Activated B cell treated with CpG ODN at 0.5 μM for 24 hours (primary cell): ENCODE data around the gene C2CD3. TPM values are rescaled to one million over a fixed set of nuclear protein-coding genes. Genes with fewer than 3 reads are reported as not detected.
A peak's percentile ranks its signal among the peaks of the same experiment; 100 is the strongest.

Experiments
- ATAC-seq: fragments of 200-7000 bp; cut with Tn5 transposase; one replicate; pipeline ENCODE4 v1.10.0; 2021; ENCODE audit warnings: low read depth, mild to moderate bottlenecking, moderate library complexity
- CTCF ChIA-PET: fragments of 350-600 bp; sonication (Branson Sonifier 250); formaldehyde crosslinking; loops from one replicate; lab custom pipeline; 2021; ENCODE audit warnings: antibody characterized with exemption; lab: Charles Lee
- POLR2A ChIA-PET: fragments of 350-600 bp; sonication (Branson Sonifier 250); formaldehyde crosslinking; loops from one replicate; lab custom pipeline; 2021; ENCODE audit warnings: antibody characterized with exemption; lab: Charles Lee
- DNase-seq: peaks from one replicate; pipeline ENCODE4 v3.0.0; 2022
- H3K27ac Mint-ChIP-seq: one replicate; pipeline ENCODE4 v1.8.0; 2020; ENCODE audit warnings: mixed read lengths
- H3K27me3 Mint-ChIP-seq: one replicate; pipeline ENCODE4 v1.8.0; 2021; ENCODE audit warnings: mixed read lengths
- H3K36me3 Mint-ChIP-seq: one replicate; pipeline ENCODE4 v1.8.0; 2021; ENCODE audit warnings: low read depth, mixed read lengths
- H3K4me1 Mint-ChIP-seq: one replicate; pipeline ENCODE4 v1.8.0; 2021; ENCODE audit warnings: mixed read lengths
- H3K4me3 Mint-ChIP-seq: one replicate; pipeline ENCODE4 v1.8.0; 2020; ENCODE audit warnings: mild to moderate bottlenecking, mixed read lengths
- H3K9me3 Mint-ChIP-seq: one replicate; pipeline ENCODE4 v1.8.0; 2020; ENCODE audit warnings: mixed read lengths
- CTCF ChIP-seq: fragments of 200-600 bp; IDR thresholded peaks from one replicate; pipeline ENCODE4 v1.8.0; 2022; ENCODE audit warnings: antibody characterized with exemption, mild to moderate bottlenecking
- intact Hi-C: fragments of 100-400 bp; cut with micrococcal nuclease; formaldehyde crosslinking; loops from one replicate; pipeline ENCODE4 v1.15.1; 2024
- total RNA-seq: library from RNA; stranded (reverse); gene quantifications from 2 replicates; pipeline ENCODE4 v1.2.3, GENCODE V29; 2022

The C2CD3 gene
- total RNA-seq, 1 donor from 2014 or later: 50.3 TPM

GRCh38 chr11:73969991-73970800 lies 200.6 kb downstream of the C2CD3 start:
- POLR2A ChIA-PET: interaction anchor here (0.7 to 16.3 kb wide), 10 partner anchors 11 to 200 kb away, joined by 3 to 425 read pairs (median 4); partner anchors contain the start of genes C2CD3, PPME1 and UCP2
- H3K9me3 Mint-ChIP-seq: no peaks in the 10 kb centered on the region
- H3K27ac Mint-ChIP-seq: peak overlapping the region; percentile 100
- H3K4me1 Mint-ChIP-seq: peaks cover 78% of the 10 kb centered on the region
- no peaks in the 10 kb centered on the region for H3K27me3 Mint-ChIP-seq
- peaks cover 19% of the 10 kb centered on the region for H3K36me3 Mint-ChIP-seq
- no peak for DNase-seq
- intact Hi-C loops: no loop called here
- H3K4me3 Mint-ChIP-seq: no peak overlapping the region
- peak; percentile 9 for ATAC-seq
- no peak for TF ChIP-seq CTCF
- CTCF ChIA-PET: interaction anchor here (1.1 to 1.5 kb wide), 3 partner anchors 9 to 63 kb away, joined by 3 to 6 read pairs (median 4); no protein-coding TSS in a partner anchor

GRCh38 chr11:73969091-73969490 lies 201.7 kb downstream of the C2CD3 start:
- ATAC-seq (no peak), DNase-seq (no peak)
- Mint-ChIP-seq H3K4me1 (peaks cover 74% of the 10 kb centered on the region), H3K9me3 (no peaks in the 10 kb centered on the region), H3K36me3 (peaks cover 8% of the 10 kb centered on the region), H3K4me3 (no peak overlapping the region), H3K27me3 (no peaks in the 10 kb centered on the region), H3K27ac (peak overlapping the region; percentile 46)
- CTCF ChIA-PET: interaction anchor here (1.5 kb wide), 1 partner anchor 64 kb away, joined by 6 read pairs; no protein-coding TSS in a partner anchor
- intact Hi-C loops: no loop called here
- no peak for TF ChIP-seq CTCF
- POLR2A ChIA-PET: interaction anchor here (0.9 to 16.3 kb wide), 5 partner anchors 12 to 107 kb away, joined by 3 to 425 read pairs (median 4); partner anchors contain the start of gene UCP2

GRCh38 chr11:73968356-73968966 lies 202.3 kb downstream of the C2CD3 start:
- no peak for TF ChIP-seq CTCF
- CTCF ChIA-PET: no interaction called here
- Mint-ChIP-seq H3K4me1 (peaks cover 70% of the 10 kb centered on the region), H3K27me3 (no peaks in the 10 kb centered on the region), H3K36me3 (peaks cover 4% of the 10 kb centered on the region), H3K4me3 (no peak overlapping the region), H3K9me3 (no peaks in the 10 kb centered on the region), H3K27ac (peak overlapping the region; percentile 46)
- DNase-seq (no peak), ATAC-seq (no peak)
- POLR2A ChIA-PET: interaction anchor here (1.0 to 16.3 kb wide), 4 partner anchors 13 to 52 kb away, joined by 3 to 425 read pairs (median 119); partner anchors contain the start of gene UCP2
- intact Hi-C loops: no loop called here

- CTCF ChIA-PET: interaction anchor here (1.0 to 2.1 kb wide), 2 partner anchors 31 to 47 kb away, joined by 3 to 7 read pairs; no protein-coding TSS in a partner anchor
- ATAC-seq: no peak
- Mint-ChIP-seq H3K9me3 (no peaks in the 10 kb centered on the region), H3K4me1 (peaks cover 43% of the 10 kb centered on the region), H3K27me3 (no peaks in the 10 kb centered on the region), H3K4me3 (no peak overlapping the region), H3K27ac (no peak overlapping the region), H3K36me3 (no peaks in the 10 kb centered on the region)
- no peak for TF ChIP-seq CTCF
- intact Hi-C loops: no loop called here
- no peak for DNase-seq
- POLR2A ChIA-PET: interaction anchor here (10.5 kb wide), 1 partner anchor 16 kb away, joined by 234 read pairs; the partner anchor contains the start of gene UCP2
Observed at GRCh38 chr11:73965764-73966121, 205.1 kb downstream of the C2CD3 start.
